ENCODE data around the gene FA2H. TPM values are rescaled to one million over a fixed set of nuclear protein-coding genes. Genes with fewer than 3 reads are reported as not detected.
A peak's percentile ranks its signal among the peaks of the same experiment; 100 is the strongest.

FA2H gene
- total and polyA plus RNA-seq, 2 of the 13 experiments (the other 11 are each of a cell fraction or from before 2014, with no cell fraction given) = 0.20 TPM; not detected in 1

DNA sequence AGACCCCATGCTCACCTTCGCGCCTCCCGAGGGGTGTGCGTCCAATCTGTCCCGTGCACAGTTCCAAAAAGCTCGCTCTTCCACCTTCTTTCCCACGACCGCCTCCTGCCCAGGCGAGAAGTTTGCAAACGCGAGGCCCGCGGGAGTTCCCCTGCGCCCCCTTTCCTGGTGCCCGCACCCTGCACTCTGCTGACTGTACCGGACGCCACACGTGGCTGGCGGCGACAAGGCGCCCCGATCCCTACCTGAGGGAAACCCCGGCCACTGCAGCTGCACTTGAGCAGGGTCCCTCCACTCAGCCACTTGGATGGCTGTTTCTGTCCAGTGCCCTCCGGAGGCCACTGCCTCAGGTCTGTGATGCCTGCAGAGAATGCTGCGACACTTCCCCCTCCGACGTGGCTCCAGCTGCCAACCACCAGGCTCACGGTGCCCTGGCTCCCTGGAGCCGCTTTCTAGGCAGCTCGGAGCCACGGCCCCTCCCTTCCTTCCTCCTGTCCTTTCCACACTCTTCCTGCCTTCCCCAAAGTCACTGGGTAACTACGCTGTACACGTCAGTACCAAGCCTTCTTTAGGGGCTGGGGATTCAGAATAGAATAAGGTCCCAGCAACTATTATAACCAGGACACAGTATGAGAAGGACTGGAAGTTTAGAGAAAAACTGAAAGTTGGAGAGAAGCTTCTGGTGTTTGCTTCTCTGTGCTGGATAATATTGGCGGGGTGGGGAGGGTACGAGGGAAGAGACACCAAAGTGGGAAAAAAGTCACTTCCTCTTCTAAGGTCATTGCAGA, 74.0 kb downstream of the FA2H start, which contains the start of gene MLKL:
MLKL (minus strand) TSS at position 425 of the 788 bp plus-strand sequence. CDS start 5,105 bp downstream, outside the sequence.
- no TSS peak for BruUV-seq (replicated peaks)
- H4K20me1 ChIP-seq (ENCODE audit: insufficient read depth, low read length) = no peaks in the 10 kb centered on the region
- H3K27me3 ChIP-seq (ENCODE audit: control insufficient read depth in 1 of 2, insufficient read depth in 2 of 2, low read length in 2 of 2) = peaks cover 0 to 1% of the 10 kb centered on the region in 2 experiments; a peak in 1 of 5 replicates
- peak within 1 kb of the TSS; percentile 53 for H3K27ac ChIP-seq (ENCODE audit: extremely low read length, insufficient read depth, low read length)
- ChIA-PET POLR2A (interaction anchor here (1.1 to 3.5 kb wide), 8 partner anchors 9 to 284 kb away, joined by 3 to 22 read pairs (median 4); partner anchors contain the start of genes RFWD3 and WDR59), CTCF (ENCODE audit: low intra/inter-chr PET ratio, low total read pairs) (no interaction called here)
- peak within 1 kb of the TSS; percentile 83 for H3K4me2 ChIP-seq (ENCODE audit: low read depth, low read length)
- peaks cover 37% of the 10 kb centered on the region for H3K4me1 ChIP-seq (ENCODE audit: insufficient read depth, low read length)
- intact Hi-C loops (cut with micrococcal nuclease; ENCODE audit: unreplicated experiment) = loop anchor here (5.0 kb wide), 1 partner anchor 762 kb away; the partner anchor contains the start of gene TMEM170A
- FAIRE-seq (no peak), ATAC-seq (peak; percentile 85), DNase-seq (ENCODE audit: low spot score) (peak; percentile 62)
- under 1% methylated on average over 27 of the region's 35 CpGs for WGBS (ENCODE audit: low lambda C conversion rate)
- peak within 1 kb of the TSS; percentile 97 for H2AFZ ChIP-seq (ENCODE audit: low read length)
- H3K9me3 ChIP-seq (ENCODE audit: low read length) = no peaks in the 10 kb centered on the region
- in situ Hi-C loops (cut with HindIII; ENCODE audit: extremely low pct_ligation_motif_present, low pct_unique_long_range_greater_than_20kb) = loop anchor here (10.0 kb wide), 1 partner anchor 114 kb away; no protein-coding TSS in a partner anchor
- H3K79me2 ChIP-seq (ENCODE audit: insufficient read depth, low read length) = no peaks in the 10 kb centered on the region
- H3K36me3 ChIP-seq (replicated peaks in 1 of 2; ENCODE audit: control insufficient read depth in 1 of 2, insufficient read depth in 2 of 2, low read length in 2 of 2) = no peaks in the 10 kb centered on the region
- peak within 1 kb of the TSS; percentile 78 to 86 (median 86) for H3K4me3 ChIP-seq (replicated peaks in 1 of 3; ENCODE audit: insufficient read depth in 1 of 3, low read depth in 2 of 3, low read length in 3 of 3)
- peak within 1 kb of the TSS; percentile 74 for H3K9ac ChIP-seq (ENCODE audit: insufficient read depth, low read depth, low read length)
- TF ChIP-seq PLRG1 (conservative IDR thresholded peaks at IDR 0.05) (no peak), NPAS2 (CRISPR knock-in tag; IDR thresholded peaks at IDR 0.05; ENCODE audit: borderline replicate concordance) (no peak), ZNF224 (CRISPR knock-in tag; IDR thresholded peaks at IDR 0.05) (no peak), NFIC (IDR thresholded peaks at IDR 0.05; ENCODE audit: low read length) (no peak), KMT2B (CRISPR knock-in tag; IDR thresholded peaks at IDR 0.05) (peak; percentile 93), ZSCAN21 (CRISPR knock-in tag; IDR thresholded peaks at IDR 0.05; ENCODE audit: borderline replicate concordance) (peak; percentile 88), PTBP1 (IDR thresholded peaks at IDR 0.05; ENCODE audit: low read depth, low read length, poor library complexity, severe bottlenecking) (no peak), ZZZ3 (CRISPR knock-in tag; IDR thresholded peaks at IDR 0.05; ENCODE audit: borderline replicate concordance) (no peak), ARNT2 (CRISPR knock-in tag; IDR thresholded peaks at IDR 0.05; ENCODE audit: low read depth) (peak; percentile 70), ZNF782 (CRISPR knock-in tag; IDR thresholded peaks at IDR 0.05; ENCODE audit: borderline replicate concordance) (peak; percentile 84; the same call in 1 of the 2 replicates), ZNF83 (CRISPR knock-in tag; IDR thresholded peaks at IDR 0.05; ENCODE audit: borderline replicate concordance) (no peak), ATRX (CRISPR knock-in tag; IDR thresholded peaks at IDR 0.05; ENCODE audit: borderline replicate concordance) (no peak; the same call in 1 of the 2 replicates), RAD51 (IDR thresholded peaks at IDR 0.05; ENCODE audit: borderline replicate concordance) (no peak), MXD4 (CRISPR knock-in tag; IDR thresholded peaks at IDR 0.05) (peak; percentile 96), MTF2 (CRISPR knock-in tag; IDR thresholded peaks at IDR 0.05; ENCODE audit: borderline replicate concordance) (peak; percentile 90; the same call in 1 of the 2 replicates), ADNP (CRISPR knock-in tag; IDR thresholded peaks at IDR 0.05) (no peak), PHB2 (IDR thresholded peaks at IDR 0.05; ENCODE audit: partially characterized antibody) (no peak), BORCS8-MEF2B (CRISPR knock-in tag; IDR thresholded peaks at IDR 0.05) (peak; percentile 93), ZNF350 (CRISPR knock-in tag; IDR thresholded peaks at IDR 0.05; ENCODE audit: borderline replicate concordance, low read depth) (peak; percentile 96), NR2F1 (CRISPR knock-in tag; IDR thresholded peaks at IDR 0.05) (no peak), ZNF775 (CRISPR knock-in tag; IDR thresholded peaks at IDR 0.05; ENCODE audit: borderline replicate concordance) (no peak), ZNF367 (CRISPR knock-in tag; IDR thresholded peaks at IDR 0.05; ENCODE audit: borderline replicate concordance) (no peak)
- TF ChIP-seq, protein P1, sequence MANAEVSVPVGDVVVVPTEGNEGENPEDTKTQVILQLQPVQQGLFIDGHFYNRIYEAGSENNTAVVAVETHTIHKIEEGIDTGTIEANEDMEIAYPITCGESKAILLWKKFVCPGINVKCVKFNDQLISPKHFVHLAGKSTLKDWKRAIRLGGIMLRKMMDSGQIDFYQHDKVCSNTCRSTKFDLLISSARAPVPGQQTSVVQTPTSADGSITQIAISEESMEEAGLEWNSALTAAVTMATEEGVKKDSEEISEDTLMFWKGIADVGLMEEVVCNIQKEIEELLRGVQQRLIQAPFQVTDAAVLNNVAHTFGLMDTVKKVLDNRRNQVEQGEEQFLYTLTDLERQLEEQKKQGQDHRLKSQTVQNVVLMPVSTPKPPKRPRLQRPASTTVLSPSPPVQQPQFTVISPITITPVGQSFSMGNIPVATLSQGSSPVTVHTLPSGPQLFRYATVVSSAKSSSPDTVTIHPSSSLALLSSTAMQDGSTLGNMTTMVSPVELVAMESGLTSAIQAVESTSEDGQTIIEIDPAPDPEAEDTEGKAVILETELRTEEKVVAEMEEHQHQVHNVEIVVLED (CRISPR knock-in tag; IDR thresholded peaks at IDR 0.05; ENCODE audit: borderline replicate concordance) = peak; percentile 59
